Lower leg skin (tissue), 4 donors: ENCODE results near the gene EEF1A1. TPM values are rescaled to one million over a fixed set of nuclear protein-coding genes. Genes with fewer than 3 reads are reported as not detected.

Source experiments
- DNase-seq, 2 donors: peaks; one replicate each; pipeline ENCODE4 v3.0.0-alpha.2; 2019; ENCODE audit warnings: low spot score in 2 of 2
- H3K4me3 ChIP-seq: fragments of 200-600 bp; sonication (generic); 2 replicates; pipeline ENCODE4 v1.5.1; 2017; ENCODE audit warnings: mild to moderate bottlenecking, low read depth; ENCODE audit not compliant: poor library complexity, severe bottlenecking
- CTCF ChIP-seq, 3 donors: fragments of 450-650 bp; IDR thresholded peaks; one replicate each; pipeline ENCODE4 v1.5.1; 2016; ENCODE audit warnings: antibody characterized with exemption in 3 of 3, mild to moderate bottlenecking in 3 of 3, moderate library complexity in 2 of 3
- POLR2A ChIP-seq, 2 donors: fragments of 450-650 bp; IDR thresholded peaks; one replicate each; pipeline ENCODE4 v1.6.1; 2016 to 2017; ENCODE audit warnings: antibody characterized with exemption in 2 of 2, mild to moderate bottlenecking in 1 of 2, moderate library complexity in 1 of 2
- WGBS, 2 donors: methylation state at CpG; one replicate each; pipeline ENCODE4 v1.1.5; 2018; 5-methylcytosine and 5-hydroxymethylcytosine counted together
- intact Hi-C: fragments of 100-400 bp; cut with DNase I; formaldehyde crosslinking; loops from one replicate; pipeline ENCODE4 v1.15.0; 2023; ENCODE audit warnings: low total_unique reads
- total RNA-seq, 4 donors: library from RNA; depleted of rRNA; stranded (reverse); fragments of >200 nt; gene quantifications; one replicate each; pipeline ENCODE4 v1.1.0, GENCODE V29; 2016

The EEF1A1 gene
- total RNA-seq, 4 donors from 2014 or later, result 8,072 to 12,275 (median 10,774) TPM

GRCh38 chr6:73538116-73538779, 17.4 kb upstream of the EEF1A1 start:
- DNase-seq, result peak in 1 of 2 donors; percentile 26
- no peak overlapping the region for H3K4me3 ChIP-seq
- 94 to 95% methylated on average over 10 of the region's 10 CpGs for WGBS, 2 donors

GRCh38 chr6:73537677-73538076, 16.8 kb upstream of the EEF1A1 start:
- intact Hi-C loops, result no loop called here
- peak in 1 of 2 donors; percentile 26 for DNase-seq
- 72 to 79% methylated on average over 3 of the region's 3 CpGs for WGBS, 2 donors
- TF ChIP-seq CTCF (IDR thresholded peaks at IDR 0.05) (no peak), POLR2A (IDR thresholded peaks at IDR 0.05) (no peak)
- no peak overlapping the region for H3K4me3 ChIP-seq

More at GRCh38 chr6:73538116-73538779, 17.4 kb upstream of the EEF1A1 start:
- TF ChIP-seq POLR2A (IDR thresholded peaks at IDR 0.05) (no peak), CTCF (IDR thresholded peaks at IDR 0.05) (no peak)
- intact Hi-C loops, result no loop called here

- 85 to 90% methylated on average over 2 of the region's 2 CpGs for WGBS, 2 donors
- no peak overlapping the region for H3K4me3 ChIP-seq
- no peak for DNase-seq
- intact Hi-C loops, result no loop called here
- TF ChIP-seq POLR2A (IDR thresholded peaks at IDR 0.05) (no peak), CTCF (IDR thresholded peaks at IDR 0.05) (no peak)
Measured at GRCh38 chr6:73534628-73535027, 13.8 kb upstream of the EEF1A1 start.

- TF ChIP-seq CTCF (IDR thresholded peaks at IDR 0.05) (no peak), POLR2A (IDR thresholded peaks at IDR 0.05) (no peak)
- DNase-seq, result no peak
- H3K4me3 ChIP-seq, result no peak overlapping the region
- intact Hi-C loops, result no loop called here
- WGBS, 2 donors, result 81 to 84% methylated on average over 3 of the region's 3 CpGs
Measured at GRCh38 chr6:73532293-73532692, 11.5 kb upstream of the EEF1A1 start.

- 85% methylated on average over 7 of the region's 7 CpGs for WGBS, 2 donors
- no peak for TF ChIP-seq CTCF (IDR thresholded peaks at IDR 0.05)
- no peak for TF ChIP-seq POLR2A (IDR thresholded peaks at IDR 0.05)
- intact Hi-C loops, result no loop called here
- peak in 1 of 2 donors; percentile 72 for DNase-seq
- no peak overlapping the region for H3K4me3 ChIP-seq
Measured at GRCh38 chr6:73528897-73529296, 8.1 kb upstream of the EEF1A1 start.
